Uterus (tissue), 2 donors: Measurements from ENCODE around the gene CHRNB1.

ENCODE experiments used
- POLR2A ChIP-seq, 2 donors: fragments of 450-650 bp; IDR thresholded peaks; one replicate each; pipeline ENCODE4 v1.6.1; 2016; ENCODE audit warnings: antibody characterized with exemption in 2 of 2, mild to moderate bottlenecking in 1 of 2, moderate library complexity in 1 of 2
- TF ChIP-seq, protein P1 (sequence below), 4 experiments: fragments of 200-600 bp in 2 of 4; fragments of 450-650 bp in 2 of 4; sonication (generic) in 2 of 4; IDR thresholded peaks; one replicate each; pipeline ENCODE4 v1.5.1; 2016 to 2019; ENCODE audit warnings: antibody characterized with exemption in 4 of 4, mild to moderate bottlenecking in 2 of 4, moderate library complexity in 1 of 4

DNA sequence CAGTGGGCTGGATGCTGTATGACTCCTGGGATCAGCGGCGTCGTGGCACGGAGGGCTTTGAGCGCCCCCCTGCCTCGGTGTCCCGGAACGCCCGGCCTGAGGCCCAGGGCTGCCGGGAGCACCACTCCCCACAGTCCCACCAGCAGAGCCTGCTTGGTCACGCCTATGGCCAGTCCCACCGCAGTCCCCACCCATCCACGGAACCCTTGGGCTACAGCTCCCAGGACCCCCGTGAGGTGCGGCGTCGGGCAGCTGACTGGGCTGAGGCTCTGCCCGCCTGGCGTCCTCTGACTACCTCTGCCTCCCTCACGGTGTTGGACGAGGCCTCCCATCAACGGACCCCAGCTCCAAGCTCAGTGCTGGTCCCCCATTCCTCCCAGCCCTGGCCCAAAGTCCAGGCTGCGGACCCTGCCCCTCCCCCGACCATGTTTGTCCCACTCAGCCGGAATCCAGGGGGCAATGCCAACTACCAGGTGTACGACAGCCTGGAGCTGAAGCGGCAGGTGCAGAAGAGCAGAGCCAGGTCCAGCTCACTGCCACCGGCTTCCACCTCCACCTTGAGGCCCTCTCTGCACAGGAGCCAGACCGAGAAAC is 17.9 kb upstream of the CHRNB1 start:
- TF ChIP-seq, protein P1, sequence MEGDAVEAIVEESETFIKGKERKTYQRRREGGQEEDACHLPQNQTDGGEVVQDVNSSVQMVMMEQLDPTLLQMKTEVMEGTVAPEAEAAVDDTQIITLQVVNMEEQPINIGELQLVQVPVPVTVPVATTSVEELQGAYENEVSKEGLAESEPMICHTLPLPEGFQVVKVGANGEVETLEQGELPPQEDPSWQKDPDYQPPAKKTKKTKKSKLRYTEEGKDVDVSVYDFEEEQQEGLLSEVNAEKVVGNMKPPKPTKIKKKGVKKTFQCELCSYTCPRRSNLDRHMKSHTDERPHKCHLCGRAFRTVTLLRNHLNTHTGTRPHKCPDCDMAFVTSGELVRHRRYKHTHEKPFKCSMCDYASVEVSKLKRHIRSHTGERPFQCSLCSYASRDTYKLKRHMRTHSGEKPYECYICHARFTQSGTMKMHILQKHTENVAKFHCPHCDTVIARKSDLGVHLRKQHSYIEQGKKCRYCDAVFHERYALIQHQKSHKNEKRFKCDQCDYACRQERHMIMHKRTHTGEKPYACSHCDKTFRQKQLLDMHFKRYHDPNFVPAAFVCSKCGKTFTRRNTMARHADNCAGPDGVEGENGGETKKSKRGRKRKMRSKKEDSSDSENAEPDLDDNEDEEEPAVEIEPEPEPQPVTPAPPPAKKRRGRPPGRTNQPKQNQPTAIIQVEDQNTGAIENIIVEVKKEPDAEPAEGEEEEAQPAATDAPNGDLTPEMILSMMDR (IDR thresholded peaks at IDR 0.05), result no peak
- TF ChIP-seq POLR2A (IDR thresholded peaks at IDR 0.05), result no peak
